Natural killer cell treated with Interleukin-12 subunit alpha and Interleukin-12 subunit beta and Interleukin-15 and Interleukin-18, amount 100 ng/mL, for 72 hours (primary cell): ENCODE measurements around the gene SNX6. TPM values are rescaled to one million over a fixed set of nuclear protein-coding genes. Genes with fewer than 3 reads are reported as not detected.
"Not testable (repeated sequence)": the region's sequence is repeated elsewhere in the genome, so short reads cannot be mapped to it uniquely, and the experiment has no call there.

ENCODE experiments used
- ATAC-seq, 2 donors: fragments of 150-1000 bp; cut with Tn5 transposase in 1 of 2; sonication (Bioruptor Pico), chemical (Tn5 transposase) in 1 of 2; 2 replicates each; pipeline ENCODE4 v1.10.0; 2021
- DNase-seq: peaks from one replicate; pipeline ENCODE4 v3.0.0; 2022; ENCODE audit warnings: low spot score
- H3K27ac Mint-ChIP-seq, 2 donors: 1 replicate in 1 of 2; 2 replicates in 1 of 2; pipeline ENCODE4 v1.8.0; 2022; ENCODE audit warnings: mixed read lengths in 2 of 2, mild to moderate bottlenecking in 1 of 2, moderate library complexity in 1 of 2
- H3K27me3 Mint-ChIP-seq, 2 donors: 1 replicate in 1 of 2; 2 replicates in 1 of 2; pipeline ENCODE4 v1.8.0; 2022; ENCODE audit warnings: mixed read lengths in 2 of 2
- H3K36me3 Mint-ChIP-seq: one replicate; pipeline ENCODE4 v1.8.0; 2022; ENCODE audit warnings: mixed read lengths
- H3K4me1 Mint-ChIP-seq, 2 donors: 1 replicate in 1 of 2; 2 replicates in 1 of 2; pipeline ENCODE4 v1.8.0; 2022; ENCODE audit warnings: low read depth in 2 of 2, mixed read lengths in 2 of 2, mild to moderate bottlenecking in 1 of 2
- H3K4me3 Mint-ChIP-seq: one replicate; pipeline ENCODE4 v1.8.0; 2022; ENCODE audit warnings: mixed read lengths
- H3K9me3 Mint-ChIP-seq: 2 replicates; pipeline ENCODE4 v1.8.0; 2022; ENCODE audit warnings: mixed read lengths
- total RNA-seq, 2 donors: library from RNA; stranded (reverse); gene quantifications; one replicate each; pipeline ENCODE4 v1.2.3, GENCODE V29; 2022

The SNX6 gene
- total RNA-seq, 2 donors from 2014 or later, result 71.0 to 77.3 TPM

DNA sequence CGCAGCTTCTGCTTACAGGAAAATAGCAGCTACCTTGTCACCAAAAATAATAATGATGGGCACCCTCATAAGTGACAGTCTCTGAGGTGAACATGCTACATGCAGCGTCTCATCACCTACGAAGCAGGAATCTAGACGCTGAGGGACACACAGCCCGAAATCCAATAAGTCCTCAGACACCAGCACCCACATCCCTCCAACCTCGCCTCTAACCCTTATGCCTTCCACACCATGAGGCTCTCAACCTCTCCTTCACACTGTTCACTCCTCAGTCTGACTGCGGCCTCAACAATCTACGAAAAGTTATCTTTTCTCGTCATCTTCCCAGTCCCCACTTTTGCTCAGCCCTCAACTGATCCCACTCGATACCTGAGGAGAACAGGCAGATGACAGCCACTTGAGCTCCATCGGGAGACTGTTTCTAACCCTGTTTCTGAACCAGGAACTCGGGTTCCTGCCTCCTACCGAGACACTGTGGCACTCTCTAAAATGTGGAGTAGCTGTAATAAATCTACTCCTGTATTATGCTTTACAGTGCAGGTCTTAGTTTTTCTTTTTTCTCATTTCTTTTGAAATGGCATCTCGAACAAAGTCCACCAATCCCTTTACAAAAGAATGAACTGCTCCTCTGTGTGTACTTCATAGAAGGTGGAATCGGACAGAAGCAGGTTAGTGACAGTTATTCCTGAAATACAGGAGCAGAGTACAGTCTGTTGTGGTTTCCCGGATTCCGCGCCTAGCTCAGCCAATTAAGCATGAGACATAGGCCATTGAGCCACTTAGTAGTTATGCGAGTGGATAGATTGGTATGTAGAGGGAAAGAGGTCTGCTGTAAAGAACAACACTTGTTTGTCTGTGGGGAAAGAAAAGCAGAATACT, 89.5 kb downstream of the SNX6 start:
- Mint-ChIP-seq H3K27ac (peak overlapping the region; percentile 99), H3K4me1 (peaks cover 11 to 18% of the 10 kb centered on the region in 2 donors), H3K4me3 (peak overlapping the region; percentile 99)
- not testable (repeated sequence) for DNase-seq, H3K27me3 Mint-ChIP-seq, H3K36me3 Mint-ChIP-seq, H3K9me3 Mint-ChIP-seq, ATAC-seq

DNA sequence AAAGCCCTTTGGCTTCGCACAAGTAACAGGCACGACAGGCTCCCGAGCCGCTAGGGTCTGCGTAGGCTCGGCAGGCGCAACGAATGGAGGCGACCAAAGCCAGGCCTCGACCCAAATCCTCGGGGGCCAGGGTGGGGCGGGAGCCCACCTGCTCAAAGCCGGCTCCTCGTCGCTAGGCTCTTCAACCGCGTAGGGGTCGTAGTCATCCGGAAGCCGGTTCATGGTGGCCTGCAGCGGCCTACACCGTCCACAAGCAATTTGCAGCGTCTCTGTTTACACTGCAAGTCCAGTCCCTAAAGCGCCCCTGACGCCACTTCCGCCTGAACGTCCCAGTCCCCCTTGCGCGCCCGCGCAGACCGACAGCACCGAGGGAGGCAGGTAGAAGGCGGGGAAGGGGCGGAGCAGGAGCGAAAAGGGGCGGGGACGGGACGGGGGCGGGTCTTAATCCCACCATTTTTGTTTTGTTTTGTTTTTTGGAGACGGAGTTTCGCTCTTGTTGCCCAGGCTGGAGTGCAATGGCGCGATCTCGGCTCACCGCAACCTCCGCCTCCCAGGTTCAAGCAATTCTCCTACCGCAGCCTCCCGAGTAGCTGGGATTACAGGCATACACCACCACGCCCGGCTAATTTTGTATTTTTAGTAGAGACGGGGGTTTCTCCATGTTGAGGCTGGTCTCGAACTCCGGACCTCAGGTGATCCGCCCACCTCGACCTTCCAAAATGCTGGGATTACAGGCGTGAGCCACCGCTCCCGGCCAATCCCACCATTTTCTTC, 90.4 kb downstream of the SNX6 start, which contains the start of gene EAPP:
EAPP (minus strand) TSS at position 295 of the 774 bp plus-strand sequence; CDS start at position 222, 73 bp downstream.
- Mint-ChIP-seq H3K9me3 (no peaks in the 10 kb centered on the region), H3K27me3 (no peaks in the 10 kb centered on the region), H3K36me3 (no peaks in the 10 kb centered on the region), H3K27ac (peak within 1 kb of the TSS; percentile 99), H3K4me1 (peaks cover 11 to 18% of the 10 kb centered on the region in 2 donors), H3K4me3 (peak within 1 kb of the TSS; percentile 99)
- ATAC-seq (peak; percentile 100), DNase-seq (peak; percentile 97)

DNA sequence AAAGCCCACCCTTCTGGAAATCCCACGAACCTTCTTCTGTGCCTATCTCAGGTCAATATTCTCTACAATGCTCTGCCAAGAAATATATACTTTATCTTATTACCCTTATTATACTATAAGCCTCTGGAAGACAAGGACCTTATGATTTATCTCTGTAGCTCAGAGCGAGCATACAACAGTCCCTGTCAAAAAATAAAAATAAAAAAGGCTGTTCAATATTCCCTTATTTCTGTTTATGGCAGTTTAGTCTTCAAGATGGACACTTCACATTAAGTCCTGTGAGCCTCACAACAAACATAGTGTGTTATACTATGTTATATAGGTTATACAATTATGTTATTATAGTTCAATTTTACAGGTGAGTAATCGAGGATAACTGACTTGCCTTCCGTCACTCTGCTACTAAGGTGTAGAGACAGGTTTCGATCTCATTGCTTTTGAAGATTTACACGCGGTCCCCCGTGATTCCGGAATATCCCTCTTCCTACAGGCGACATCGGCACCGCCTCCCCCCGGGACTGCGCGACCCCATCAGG, 91.0 kb downstream of the SNX6 start:
- H3K27ac Mint-ChIP-seq, result peak overlapping the region; percentile 99
- H3K4me1 Mint-ChIP-seq, result peaks cover 11 to 18% of the 10 kb centered on the region in 2 donors
- ATAC-seq (no peak), DNase-seq (no peak)
- H3K9me3 Mint-ChIP-seq, result no peaks in the 10 kb centered on the region
- H3K27me3 Mint-ChIP-seq, result no peaks in the 10 kb centered on the region
- H3K4me3 Mint-ChIP-seq, result peak overlapping the region; percentile 99
- no peaks in the 10 kb centered on the region for H3K36me3 Mint-ChIP-seq

DNA sequence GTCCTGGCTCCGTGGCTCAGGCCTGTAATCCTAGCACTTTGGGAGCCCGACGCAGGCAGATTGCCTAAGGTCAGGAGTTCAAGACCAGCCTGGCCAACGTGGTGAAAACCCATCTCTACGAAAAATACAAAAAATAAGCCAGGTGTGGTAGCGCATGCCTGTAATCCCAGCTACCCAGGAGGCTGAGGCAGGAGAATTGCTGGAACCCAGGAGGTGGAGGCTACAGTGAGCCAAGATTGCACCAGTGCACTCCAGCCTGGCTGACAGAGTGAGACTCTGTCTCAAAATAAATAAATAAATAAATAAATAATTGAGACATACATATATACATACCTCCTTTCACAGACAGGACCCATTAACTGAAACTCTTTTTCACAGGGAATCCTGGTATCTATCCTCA, 91.9 kb downstream of the SNX6 start:
- not testable (repeated sequence) for H3K4me3 Mint-ChIP-seq

DNA sequence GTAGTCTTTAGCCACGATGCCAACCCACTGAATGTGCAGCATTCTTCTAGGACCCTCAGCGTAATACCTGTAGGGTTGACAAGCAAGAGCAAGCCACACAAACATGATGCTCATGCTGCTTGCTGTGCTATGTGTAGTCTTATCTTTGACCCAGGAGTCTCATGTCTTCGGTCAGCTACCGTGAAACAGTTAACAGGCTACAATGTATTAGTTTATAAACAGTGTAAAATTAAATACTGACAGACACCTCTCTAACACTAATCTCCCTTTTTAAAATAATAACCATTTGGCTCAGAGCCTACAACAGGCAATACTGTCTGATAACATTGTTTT, 92.3 kb downstream of the SNX6 start:
- Mint-ChIP-seq H3K27ac (no peak overlapping the region), H3K4me1 (peaks cover 11 to 24% of the 10 kb centered on the region in 2 donors), H3K36me3 (peaks cover 6% of the 10 kb centered on the region), H3K27me3 (no peaks in the 10 kb centered on the region), H3K4me3 (no peak overlapping the region), H3K9me3 (no peaks in the 10 kb centered on the region)
- no peak for DNase-seq
- no peak for ATAC-seq

More for the DNA sequence above, 91.9 kb downstream of the SNX6 start:
- DNase-seq, H3K27me3 Mint-ChIP-seq, H3K36me3 Mint-ChIP-seq, ATAC-seq, H3K9me3 Mint-ChIP-seq: not testable (repeated sequence)
- Mint-ChIP-seq H3K27ac (peak overlapping the region in 1 of 2 donors; percentile 99), H3K4me1 (peaks cover 11 to 24% of the 10 kb centered on the region in 2 donors)

DNA sequence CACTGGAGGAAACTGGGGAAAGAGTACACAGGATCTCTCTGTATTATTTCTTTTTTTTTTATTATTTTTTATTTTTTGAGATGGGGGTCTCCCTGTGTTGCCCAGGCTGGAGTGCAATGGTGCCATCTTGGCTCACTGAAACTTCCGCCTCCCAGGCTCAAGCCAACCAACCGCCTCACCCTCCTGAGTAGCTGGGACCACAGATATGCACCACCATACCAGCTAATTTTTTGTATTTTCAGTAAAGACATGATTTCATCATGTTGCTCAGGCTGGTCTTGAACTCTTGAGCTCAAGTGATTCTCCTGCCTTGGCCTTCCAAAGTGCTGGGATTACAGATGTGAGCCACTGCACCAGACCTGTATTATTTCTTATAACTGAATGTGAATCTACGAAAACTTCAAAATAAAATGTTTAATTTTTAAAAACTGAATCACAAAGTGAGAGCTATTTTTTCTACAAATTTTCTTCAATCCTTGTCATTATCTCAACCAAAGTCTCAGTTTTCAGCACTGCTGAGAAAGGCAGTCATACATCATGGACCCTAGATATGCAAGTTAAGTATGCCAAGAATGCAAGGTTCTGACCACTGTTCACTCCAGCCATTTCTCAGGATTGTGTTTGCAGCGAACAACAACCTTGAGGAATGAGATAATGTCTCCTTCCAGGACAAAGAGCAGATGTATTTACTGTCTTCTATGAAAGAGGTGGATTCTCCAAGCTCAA, 92.8 kb downstream of the SNX6 start:
- Mint-ChIP-seq H3K27me3 (no peaks in the 10 kb centered on the region), H3K4me3 (no peak overlapping the region)
- ATAC-seq, result no peak

DNA sequence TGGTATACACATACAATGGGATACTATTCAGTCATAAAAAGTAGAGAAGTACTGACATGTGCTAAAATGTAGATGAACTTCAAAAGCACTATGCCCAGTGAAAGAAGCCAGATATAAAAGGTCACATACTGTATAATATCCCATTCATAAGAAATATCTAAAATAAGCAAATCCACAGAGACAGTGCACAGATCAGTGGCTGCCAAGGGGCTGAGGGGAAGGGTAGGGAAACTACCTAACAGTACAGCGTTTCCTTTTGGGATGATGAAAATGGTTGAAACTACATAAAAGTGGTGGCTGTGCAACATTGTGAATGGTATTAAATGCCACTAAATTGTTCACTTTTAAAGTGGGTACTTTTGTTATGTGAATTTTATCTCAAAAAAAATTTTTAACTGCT, 102.4 kb downstream of the SNX6 start:
- H3K27me3 Mint-ChIP-seq, result no peaks in the 10 kb centered on the region
- DNase-seq (no peak), ATAC-seq (no peak)
- no peak overlapping the region for H3K27ac Mint-ChIP-seq
- H3K36me3 Mint-ChIP-seq, result peaks cover 15% of the 10 kb centered on the region
- H3K9me3 Mint-ChIP-seq, result no peaks in the 10 kb centered on the region
- no peak overlapping the region for H3K4me3 Mint-ChIP-seq
- H3K4me1 Mint-ChIP-seq, result no peaks in the 10 kb centered on the region

More for the DNA sequence above, 92.8 kb downstream of the SNX6 start:
- no peak for DNase-seq
- Mint-ChIP-seq H3K36me3 (peaks cover 6% of the 10 kb centered on the region), H3K9me3 (no peaks in the 10 kb centered on the region), H3K27ac (no peak overlapping the region), H3K4me1 (peaks cover 11 to 24% of the 10 kb centered on the region in 2 donors)

DNA sequence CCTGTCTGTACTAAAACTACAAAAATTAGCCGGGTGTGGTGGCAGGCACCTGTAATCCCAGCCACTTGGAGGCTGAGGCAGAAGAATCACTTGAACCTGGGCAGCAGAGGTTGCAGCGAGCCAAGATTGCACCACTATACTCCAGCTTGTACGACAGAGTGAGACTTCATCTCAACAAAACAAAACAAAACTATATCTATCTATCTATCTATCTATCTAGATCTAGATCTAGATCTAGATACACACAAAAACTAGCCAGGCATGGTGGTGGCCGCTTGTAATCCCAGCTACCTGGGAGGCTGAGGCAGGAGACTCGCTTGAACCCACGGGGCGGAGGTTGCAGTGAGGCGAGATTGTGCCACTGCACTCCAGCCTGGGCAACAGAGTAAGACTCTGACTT, 105.7 kb downstream of the SNX6 start:
- not testable (repeated sequence) for H3K9me3 Mint-ChIP-seq

DNA sequence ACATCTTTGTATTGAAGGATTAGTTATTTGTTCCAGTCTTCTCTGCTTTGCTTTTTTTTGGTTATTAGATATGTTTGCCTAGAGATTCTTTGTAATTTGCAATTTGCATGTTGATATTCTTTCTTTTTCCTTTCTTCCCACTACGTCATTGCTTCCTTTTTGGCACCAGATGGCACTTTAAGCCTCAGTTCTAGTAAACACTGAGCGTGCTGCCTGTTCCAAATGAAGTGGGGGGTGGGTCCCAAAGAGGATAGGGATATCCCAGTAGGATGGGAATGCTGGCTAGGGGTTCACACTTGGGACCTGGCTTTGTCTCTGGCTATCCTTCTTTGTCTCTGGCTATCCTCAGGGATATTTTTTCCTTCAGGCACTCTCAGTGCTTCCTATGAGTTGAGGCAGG, 107.5 kb downstream of the SNX6 start:
- ATAC-seq, result no peak
- DNase-seq, result no peak
- Mint-ChIP-seq H3K4me1 (no peaks in the 10 kb centered on the region), H3K36me3 (peaks cover 27% of the 10 kb centered on the region), H3K27ac (no peak overlapping the region), H3K9me3 (no peaks in the 10 kb centered on the region), H3K4me3 (no peak overlapping the region), H3K27me3 (no peaks in the 10 kb centered on the region)

More for the DNA sequence above, 105.7 kb downstream of the SNX6 start:
- not testable (repeated sequence) for DNase-seq, ATAC-seq, H3K4me3 Mint-ChIP-seq, H3K27me3 Mint-ChIP-seq, H3K4me1 Mint-ChIP-seq, H3K27ac Mint-ChIP-seq
- peaks cover 24% of the 10 kb centered on the region for H3K36me3 Mint-ChIP-seq

DNA sequence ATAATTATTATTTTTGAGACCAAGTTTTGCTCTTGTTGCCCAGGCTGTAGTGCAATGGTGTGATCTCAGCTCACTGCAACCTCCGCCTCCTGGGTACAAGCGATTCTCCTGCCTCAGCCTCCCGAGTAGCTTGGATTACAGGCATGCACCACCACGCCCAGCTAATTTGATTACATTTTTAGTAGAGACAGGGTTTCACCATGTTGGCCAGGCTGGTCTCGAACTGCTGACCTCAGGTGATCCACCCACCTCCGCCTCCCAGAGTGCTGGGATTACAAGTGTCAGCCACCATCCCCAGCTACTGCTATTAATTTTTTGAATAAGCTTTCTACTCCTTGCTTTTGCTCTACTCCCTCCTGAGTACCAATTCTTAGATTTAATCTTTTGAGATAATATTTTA, 108.9 kb downstream of the SNX6 start:
- not testable (repeated sequence) for H3K27ac Mint-ChIP-seq, H3K4me1 Mint-ChIP-seq, H3K9me3 Mint-ChIP-seq, ATAC-seq, H3K4me3 Mint-ChIP-seq, DNase-seq, H3K27me3 Mint-ChIP-seq
- peaks cover 27% of the 10 kb centered on the region for H3K36me3 Mint-ChIP-seq

DNA sequence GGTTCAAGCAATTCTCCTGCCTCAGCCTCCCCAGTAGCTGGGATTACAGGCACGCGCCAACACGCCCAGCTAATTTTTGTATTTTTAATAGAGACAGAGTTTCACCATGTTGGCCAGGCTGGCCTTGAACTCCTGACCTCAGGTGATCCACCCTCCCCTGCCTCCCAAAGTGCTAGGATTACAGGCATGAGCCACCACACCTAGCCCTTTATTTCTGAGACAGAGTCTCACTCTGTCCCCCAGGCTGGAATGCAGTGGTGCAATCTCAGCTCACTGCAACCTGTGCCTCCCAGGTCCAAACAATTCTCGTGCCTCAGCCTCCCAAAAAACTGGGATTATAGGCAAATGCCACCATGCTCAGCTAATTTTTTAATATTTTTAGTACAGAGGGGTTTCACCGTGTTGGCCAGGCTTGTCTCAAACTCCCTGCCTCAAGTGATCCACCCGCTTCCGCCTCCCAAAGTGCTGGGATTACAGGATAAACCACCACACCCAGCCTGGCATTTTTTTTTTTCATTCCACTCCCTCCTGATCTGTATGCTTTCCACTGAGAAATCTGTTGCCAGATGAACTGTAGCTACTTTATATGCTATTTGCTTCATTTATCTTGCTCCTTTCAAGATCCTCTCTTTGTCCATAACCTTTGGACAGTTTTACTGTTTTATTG, 109.5 kb downstream of the SNX6 start:
- ATAC-seq, H3K27me3 Mint-ChIP-seq, H3K4me3 Mint-ChIP-seq, H3K4me1 Mint-ChIP-seq, DNase-seq, H3K27ac Mint-ChIP-seq, H3K9me3 Mint-ChIP-seq: not testable (repeated sequence)
- peaks cover 32% of the 10 kb centered on the region for H3K36me3 Mint-ChIP-seq
